Fibroblast of lung (primary cell): ENCODE results near the gene DMBX1.

Source experiments
- CTCF ChIP-seq, 2 donors: IDR thresholded peaks in 1 of 2; conservative IDR thresholded peaks in 1 of 2; 1 replicate in 1 of 2; 2 replicates in 1 of 2; pipeline ENCODE4 v1.5.1; 2011 to 2012; ENCODE audit warnings: low read length in 2 of 2, control low read depth in 1 of 2, inconsistent platforms in 1 of 2, low read depth in 1 of 2, mild to moderate bottlenecking in 1 of 2
- EZH2 ChIP-seq: IDR thresholded peaks from 2 replicates; pipeline ENCODE4 v1.5.1; 2012; ENCODE audit warnings: low read length, control low read depth, mild to moderate bottlenecking; ENCODE audit errors: missing control alignments

GRCh38 chr1:46528297-46528955, 38.8 kb downstream of the DMBX1 start:
- peak in 1 of 2 donors; percentile 18 for TF ChIP-seq CTCF (conservative IDR thresholded peaks at IDR 0.05 in 1 of 2, IDR thresholded peaks at IDR 0.05 in 1 of 2; ENCODE audit: low read depth in 1 of 2, low read length in 2 of 2)
- no peak for TF ChIP-seq EZH2
